T-cell (primary cell): Measurements from ENCODE around the gene VPS41. TPM values are rescaled to one million over a fixed set of nuclear protein-coding genes. Genes with fewer than 3 reads are reported as not detected.

ENCODE experiments used
- ATAC-seq, 4 experiments: fragments of 200-7000 bp in 3 of 4; fragments of 150-1000 bp in 1 of 4; cut with Tn5 transposase; replicated peaks in 1 of 4; 1 replicate in 3 of 4; 2 replicates in 1 of 4; pipeline ENCODE4 v1.10.0; 2021; ENCODE audit warnings: moderate library complexity in 3 of 4, mild to moderate bottlenecking in 2 of 4, moderate number of reproducible peaks in 1 of 4
- CTCF ChIA-PET, 2 donors: fragments of 300-600 bp; sonication (Branson Sonifier 250); formaldehyde crosslinking; loops; one replicate each; lab custom pipeline; 2022; ENCODE audit warnings: antibody characterized with exemption in 2 of 2; lab: Charles Lee
- POLR2A ChIA-PET, 2 donors: fragments of 300-600 bp; sonication (Branson Sonifier 250); formaldehyde crosslinking; loops; one replicate each; lab custom pipeline; 2022; ENCODE audit warnings: antibody characterized with exemption in 2 of 2; lab: Charles Lee
- DNase-seq, 35 experiments: peaks; one replicate each; pipeline versions ENCODE4 v3.0.0 to v3.0.0-alpha.2; 2013 to 2023
- H3K27ac ChIP-seq: one replicate; pipeline ENCODE4 v1.5.1; 2013; ENCODE audit warnings: low read length
- H3K27me3 ChIP-seq, 2 experiments: replicated peaks in 1 of 2; 1 replicate in 1 of 2; 2 replicates in 1 of 2; pipeline versions ENCODE4 v1.6.1 to v1.7.0; 2013; ENCODE audit warnings: low read length in 1 of 2, mixed read lengths in 1 of 2; ENCODE audit not compliant: control insufficient read depth in 2 of 2, insufficient read depth in 2 of 2; ENCODE audit errors: extremely low read depth in 1 of 2
- H3K36me3 ChIP-seq, 2 donors: 1 replicate in 1 of 2; 2 replicates in 1 of 2; pipeline versions ENCODE4 v1.6.1 to v1.7.0; 2013; ENCODE audit warnings: low read length in 1 of 2; ENCODE audit not compliant: control insufficient read depth in 2 of 2, insufficient read depth in 1 of 2; ENCODE audit errors: extremely low read depth in 1 of 2
- H3K4me1 ChIP-seq, 2 experiments: 1 replicate in 1 of 2; 2 replicates in 1 of 2; pipeline versions ENCODE4 v1.6.1 to v1.7.0; 2013; ENCODE audit warnings: low read length in 2 of 2, mixed read lengths in 1 of 2; ENCODE audit not compliant: insufficient read depth in 2 of 2, control insufficient read depth in 1 of 2; ENCODE audit errors: extremely low read depth in 1 of 2
- H3K4me3 ChIP-seq, 2 donors: 1 replicate in 1 of 2; 2 replicates in 1 of 2; pipeline versions ENCODE4 v1.5.1 to v1.7.0; 2013; ENCODE audit warnings: mild to moderate bottlenecking in 2 of 2, low read length in 1 of 2, moderate library complexity in 1 of 2; ENCODE audit not compliant: control insufficient read depth in 1 of 2; ENCODE audit errors: extremely low read depth in 1 of 2
- H3K9me3 ChIP-seq: 2 replicates; pipeline ENCODE4 v1.7.0; 2013
- H3K27ac Mint-ChIP-seq, 2 donors: one replicate each; pipeline ENCODE4 v1.8.0; 2020 to 2021; ENCODE audit warnings: mild to moderate bottlenecking in 2 of 2, mixed read lengths in 2 of 2
- H3K27me3 Mint-ChIP-seq, 2 donors: one replicate each; pipeline ENCODE4 v1.8.0; 2021 to 2022; ENCODE audit warnings: mixed read lengths in 2 of 2
- H3K36me3 Mint-ChIP-seq: one replicate; pipeline ENCODE4 v1.8.0; 2021; ENCODE audit warnings: mixed read lengths
- H3K4me1 Mint-ChIP-seq, 3 donors: one replicate each; pipeline ENCODE4 v1.8.0; 2020 to 2022; ENCODE audit warnings: mixed read lengths in 3 of 3, mild to moderate bottlenecking in 1 of 3
- H3K4me3 Mint-ChIP-seq, 3 donors: one replicate each; pipeline ENCODE4 v1.8.0; 2020 to 2022; ENCODE audit warnings: mild to moderate bottlenecking in 3 of 3, mixed read lengths in 3 of 3, moderate library complexity in 3 of 3
- H3K9me3 Mint-ChIP-seq, 3 donors: one replicate each; pipeline ENCODE4 v1.8.0; 2020 to 2022; ENCODE audit warnings: mixed read lengths in 3 of 3
- WGBS: methylation state at CpG from one replicate; pipeline ENCODE4 v1.1.5; 2013; ENCODE audit warnings: missing lambda C conversion rate; ENCODE audit not compliant: insufficient coverage; 5-methylcytosine and 5-hydroxymethylcytosine counted together
- total RNA-seq, 35 experiments: library from RNA in 6 of 35; stranded (reverse) in 6 of 35; fragments of 120-200 nt in 1 of 35; gene quantifications; one replicate each; pipeline versions ENCODE4 v1.2.1 to v1.2.4 and lab custom pipeline; 2013 to 2026

VPS41 gene
- total RNA-seq, 5 donors from 2014 or later (not counting 1 experiment from before 2014, with no cell fraction given): 45.6 to 68.3 (median 55.3) TPM

DNA sequence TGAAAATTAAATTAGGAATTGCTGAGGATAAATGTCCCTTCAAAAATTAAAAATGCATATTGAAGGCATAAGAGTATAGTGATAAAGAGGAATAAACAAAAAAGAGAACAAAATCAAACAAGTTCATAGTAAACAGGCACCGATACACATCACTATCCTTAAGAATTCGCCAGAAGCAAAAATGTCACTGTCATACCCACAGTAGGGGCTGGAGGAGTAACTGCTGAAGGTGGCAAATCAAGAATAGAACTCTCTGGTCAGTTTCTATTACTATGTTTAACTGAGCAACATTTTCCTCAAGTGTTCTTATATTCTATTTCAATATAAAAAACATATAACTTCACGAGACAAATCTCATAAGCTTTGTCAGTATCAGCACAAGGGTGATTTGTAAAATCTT is 84.0 kb downstream of the VPS41 start:
- no peak for ATAC-seq
- Mint-ChIP-seq H3K27me3 (no peaks in the 10 kb centered on the region), H3K36me3 (peaks cover 47% of the 10 kb centered on the region), H3K4me3 (no peak overlapping the region), H3K4me1 (peaks cover 0 to 10% (median 0%) of the 10 kb centered on the region in 3 donors), H3K27ac (no peak overlapping the region), H3K9me3 (peaks cover 0 to 9% (median 3%) of the 10 kb centered on the region in 3 donors)
- Histone ChIP-seq H3K4me3 (no peak overlapping the region), H3K4me1 (no peaks in the 10 kb centered on the region), H3K27me3 (no peaks in the 10 kb centered on the region), H3K27ac (no peak overlapping the region), H3K9me3 (peaks cover 4% of the 10 kb centered on the region), H3K36me3 (no peaks in the 10 kb centered on the region)
- WGBS: 86% methylated on average over 1 of the region's 3 CpGs
- ChIA-PET POLR2A (no interaction called here), CTCF (no interaction called here)
- DNase-seq: no peak

- CTCF ChIA-PET: no interaction called here
- no peak for DNase-seq
- Mint-ChIP-seq H3K4me3 (no peak overlapping the region), H3K36me3 (peaks cover 35% of the 10 kb centered on the region), H3K9me3 (peaks cover 0 to 9% (median 3%) of the 10 kb centered on the region in 3 donors), H3K4me1 (peaks cover 0 to 10% (median 0%) of the 10 kb centered on the region in 3 donors), H3K27ac (no peak overlapping the region), H3K27me3 (no peaks in the 10 kb centered on the region)
- Histone ChIP-seq H3K9me3 (peaks cover 4% of the 10 kb centered on the region), H3K27me3 (no peaks in the 10 kb centered on the region), H3K36me3 (peaks cover 3 to 7% of the 10 kb centered on the region in 2 donors), H3K4me3 (no peak overlapping the region), H3K4me1 (no peaks in the 10 kb centered on the region), H3K27ac (no peak overlapping the region)
- WGBS: no CpG with 5 or more reads among the region's 1 CpG
- ATAC-seq: no peak
- POLR2A ChIA-PET: interaction anchor here in 1 of 2 donors (0.6 kb wide), 1 partner anchor 9 kb away, joined by 3 read pairs; no protein-coding TSS in a partner anchor
Observed at GRCh38 chr7:38822549-38822948, 86.4 kb downstream of the VPS41 start.

GRCh38 chr7:38820571-38820970 is 88.4 kb downstream of the VPS41 start:
- H3K36me3 ChIP-seq: peaks cover 6 to 11% of the 10 kb centered on the region in 2 donors
- no peak overlapping the region for H3K27ac ChIP-seq
- H3K4me3 ChIP-seq: no peak overlapping the region
- ChIA-PET CTCF (no interaction called here), POLR2A (no interaction called here)
- WGBS: no CpG with 5 or more reads among the region's 4 CpGs
- Mint-ChIP-seq H3K27ac (no peak overlapping the region), H3K36me3 (peaks cover 40% of the 10 kb centered on the region), H3K9me3 (peaks cover 0 to 9% (median 3%) of the 10 kb centered on the region in 3 donors), H3K4me1 (no peaks in the 10 kb centered on the region), H3K4me3 (no peak overlapping the region), H3K27me3 (no peaks in the 10 kb centered on the region)
- no peak for DNase-seq
- peaks cover 4% of the 10 kb centered on the region for H3K9me3 ChIP-seq
- H3K4me1 ChIP-seq: no peaks in the 10 kb centered on the region
- H3K27me3 ChIP-seq: no peaks in the 10 kb centered on the region
- no peak for ATAC-seq

DNA sequence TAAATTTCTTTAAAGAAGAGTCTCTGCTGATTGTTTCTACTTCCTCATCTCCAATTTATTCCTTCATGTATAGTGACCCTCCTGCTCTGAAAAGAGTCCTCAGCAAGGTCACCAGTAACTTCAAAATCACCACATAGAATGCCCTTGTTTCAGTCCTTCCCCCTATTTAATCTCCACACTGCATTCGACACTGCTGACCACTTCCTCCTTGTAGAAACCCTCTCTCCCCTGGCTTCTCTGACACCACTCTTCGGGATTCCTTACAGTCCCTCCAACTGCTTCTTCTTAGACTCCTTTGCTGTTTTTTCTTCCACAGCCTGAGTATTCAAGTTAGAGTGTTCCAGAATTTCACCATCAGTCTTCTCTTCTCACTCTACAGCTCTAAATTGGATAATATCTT is 89.5 kb downstream of the VPS41 start:
- Mint-ChIP-seq H3K4me1 (no peaks in the 10 kb centered on the region), H3K27ac (no peak overlapping the region), H3K36me3 (peaks cover 39% of the 10 kb centered on the region), H3K4me3 (no peak overlapping the region), H3K9me3 (peaks cover 0 to 5% (median 3%) of the 10 kb centered on the region in 3 donors), H3K27me3 (no peaks in the 10 kb centered on the region)
- WGBS: 39% methylated on average over 2 of the region's 2 CpGs
- no peaks in the 10 kb centered on the region for H3K4me1 ChIP-seq
- no peak overlapping the region for H3K27ac ChIP-seq
- ChIA-PET POLR2A (no interaction called here), CTCF (no interaction called here)
- peaks cover 6 to 11% of the 10 kb centered on the region in 2 donors for H3K36me3 ChIP-seq
- ATAC-seq (no peak), DNase-seq (no peak)
- H3K9me3 ChIP-seq: peaks cover 4% of the 10 kb centered on the region
- H3K27me3 ChIP-seq: no peaks in the 10 kb centered on the region
- no peak overlapping the region for H3K4me3 ChIP-seq

GRCh38 chr7:38817526-38817925 is 91.5 kb downstream of the VPS41 start:
- Mint-ChIP-seq H3K27me3 (no peaks in the 10 kb centered on the region), H3K27ac (no peak overlapping the region), H3K4me3 (no peak overlapping the region), H3K36me3 (peaks cover 34% of the 10 kb centered on the region), H3K9me3 (no peaks in the 10 kb centered on the region), H3K4me1 (peaks cover 0 to 6% (median 0%) of the 10 kb centered on the region in 3 donors)
- ChIA-PET CTCF (interaction anchor here in 1 of 2 donors (0.7 kb wide), 1 partner anchor 10 kb away, joined by 3 read pairs; no protein-coding TSS in a partner anchor), POLR2A (no interaction called here)
- Histone ChIP-seq H3K36me3 (peaks cover 6 to 11% of the 10 kb centered on the region in 2 donors), H3K9me3 (no peaks in the 10 kb centered on the region), H3K27ac (no peak overlapping the region), H3K4me3 (no peak overlapping the region), H3K27me3 (no peaks in the 10 kb centered on the region), H3K4me1 (no peaks in the 10 kb centered on the region)
- 100% methylated on average over 5 of the region's 7 CpGs for WGBS
- DNase-seq (no peak), ATAC-seq (no peak)

GRCh38 chr7:38813768-38814167 is 95.2 kb downstream of the VPS41 start:
- Histone ChIP-seq H3K27me3 (no peaks in the 10 kb centered on the region), H3K36me3 (peaks cover 4 to 7% of the 10 kb centered on the region in 2 donors), H3K9me3 (no peaks in the 10 kb centered on the region), H3K4me1 (no peaks in the 10 kb centered on the region), H3K4me3 (no peak overlapping the region), H3K27ac (no peak overlapping the region)
- DNase-seq: no peak
- no peak for ATAC-seq
- Mint-ChIP-seq H3K27me3 (no peaks in the 10 kb centered on the region), H3K36me3 (peaks cover 34% of the 10 kb centered on the region), H3K4me3 (no peak overlapping the region), H3K27ac (no peak overlapping the region), H3K9me3 (no peaks in the 10 kb centered on the region), H3K4me1 (peaks cover 0 to 6% (median 0%) of the 10 kb centered on the region in 3 donors)
- no CpG with 5 or more reads among the region's 1 CpG for WGBS
- ChIA-PET POLR2A (no interaction called here), CTCF (no interaction called here)
